Fibroblast of upper back skin (primary cell): ENCODE measurements around the gene APBA1.

ENCODE experiments used
- DNase-seq: peaks from one replicate; pipeline ENCODE4 v3.0.0-alpha.2; 2013

Gene APBA1

DNA sequence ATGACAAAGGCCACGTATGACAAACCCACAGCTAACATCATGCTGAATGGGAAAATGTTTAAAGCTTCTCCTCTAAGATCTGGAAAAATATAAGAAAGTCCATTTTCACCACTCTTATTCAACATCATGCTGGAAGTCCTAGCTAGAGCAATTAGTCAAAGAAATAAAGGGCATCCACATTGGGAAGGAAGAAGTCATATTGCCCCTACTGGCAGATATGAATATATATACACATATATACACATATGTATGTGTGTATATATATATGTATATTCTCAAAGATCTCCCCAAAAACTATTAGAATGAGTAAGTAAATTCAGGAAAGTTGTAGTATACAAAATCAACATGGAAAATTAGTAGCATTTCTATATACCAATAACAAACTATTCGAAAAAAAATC is 17.1 kb downstream of the APBA1 start:
- DNase-seq: no peak

DNA sequence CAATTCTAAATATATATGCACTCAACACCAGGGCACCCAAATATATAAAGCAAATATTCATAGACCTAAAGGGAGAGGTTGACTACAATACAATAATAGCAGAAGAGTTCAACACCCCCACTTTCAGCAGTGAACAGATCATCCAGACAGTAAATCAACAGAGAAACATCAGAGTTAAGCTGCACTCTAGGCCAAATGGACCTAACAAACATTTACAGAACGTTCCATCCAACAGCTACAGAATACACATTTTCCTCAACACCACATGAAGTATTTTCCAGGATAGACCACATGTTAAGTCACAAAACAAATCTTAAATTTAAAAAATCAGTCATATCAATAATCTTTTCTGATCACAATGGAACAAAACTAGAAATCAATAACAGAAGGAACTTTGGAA is 18.9 kb downstream of the APBA1 start:
- DNase-seq: no peak

DNA sequence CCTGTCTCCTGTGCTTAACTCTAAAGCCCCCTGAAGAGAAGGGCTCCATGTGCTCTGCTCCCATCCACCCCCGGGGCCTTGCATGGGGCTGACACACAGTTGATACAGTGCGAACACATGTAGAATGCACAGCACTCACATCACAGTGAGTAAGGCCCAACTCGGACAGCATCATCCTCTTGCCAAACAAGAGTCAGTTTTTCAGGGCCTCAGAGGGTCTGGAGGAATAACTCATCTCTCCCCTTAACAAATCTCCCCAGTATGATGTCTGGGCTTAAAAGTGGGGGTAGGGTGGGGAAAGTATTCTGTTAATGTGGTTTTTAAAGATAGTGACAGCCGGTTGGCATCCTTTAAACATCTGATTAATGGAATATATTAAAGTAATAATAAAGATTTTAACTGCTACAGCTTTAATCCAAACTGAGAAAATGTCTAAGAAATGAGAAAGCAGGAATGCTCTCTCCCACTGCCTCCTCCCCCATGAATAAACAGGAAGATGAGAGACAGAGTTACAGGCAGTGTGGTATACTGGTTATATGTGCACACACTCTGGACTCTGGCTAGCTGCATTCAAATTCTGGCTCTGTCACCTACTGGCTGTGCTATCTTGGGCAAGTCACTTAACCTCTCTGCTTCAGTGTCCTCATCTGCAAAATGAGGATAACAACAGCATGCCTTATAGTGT is 22.5 kb downstream of the APBA1 start:
- DNase-seq: peak; percentile 87

DNA sequence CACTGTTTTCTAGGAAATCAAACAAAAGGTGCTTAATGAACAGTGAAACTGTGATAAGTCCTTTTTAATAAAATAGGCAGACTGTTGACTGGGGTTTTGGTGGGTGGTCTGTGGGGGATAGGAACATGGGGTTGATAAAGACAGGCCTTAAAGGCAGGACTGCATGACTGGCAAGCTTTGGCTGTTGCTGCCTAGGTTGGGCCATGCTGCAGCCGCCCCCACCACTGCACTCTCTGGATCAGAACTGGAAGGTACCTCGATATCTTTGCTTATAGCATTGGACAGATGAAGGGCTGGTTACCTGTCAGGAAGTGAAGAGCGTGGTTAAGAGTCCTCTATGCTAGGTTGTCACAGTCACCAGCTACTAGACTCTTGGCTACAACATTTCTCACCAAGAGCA is 24.4 kb downstream of the APBA1 start:
- no peak for DNase-seq

DNA sequence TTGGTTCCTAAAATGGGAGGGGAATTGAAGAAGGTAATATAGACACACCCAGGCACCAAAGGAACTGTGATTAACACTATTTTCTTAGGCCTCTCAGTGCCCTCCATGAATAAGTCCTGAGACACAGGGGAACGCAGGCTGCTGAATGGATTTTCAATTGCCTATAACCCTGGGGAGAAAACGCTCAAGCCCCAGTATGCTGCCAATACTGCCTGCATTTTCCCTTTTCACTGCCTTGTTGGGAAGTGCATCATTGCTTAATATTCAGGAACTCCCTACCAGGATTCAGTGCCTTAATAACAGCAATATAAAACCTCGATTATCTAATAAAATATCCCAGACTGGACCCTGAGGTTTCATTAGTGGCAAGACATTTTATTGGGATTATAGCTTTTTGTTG is 25.4 kb downstream of the APBA1 start:
- DNase-seq: no peak

DNA sequence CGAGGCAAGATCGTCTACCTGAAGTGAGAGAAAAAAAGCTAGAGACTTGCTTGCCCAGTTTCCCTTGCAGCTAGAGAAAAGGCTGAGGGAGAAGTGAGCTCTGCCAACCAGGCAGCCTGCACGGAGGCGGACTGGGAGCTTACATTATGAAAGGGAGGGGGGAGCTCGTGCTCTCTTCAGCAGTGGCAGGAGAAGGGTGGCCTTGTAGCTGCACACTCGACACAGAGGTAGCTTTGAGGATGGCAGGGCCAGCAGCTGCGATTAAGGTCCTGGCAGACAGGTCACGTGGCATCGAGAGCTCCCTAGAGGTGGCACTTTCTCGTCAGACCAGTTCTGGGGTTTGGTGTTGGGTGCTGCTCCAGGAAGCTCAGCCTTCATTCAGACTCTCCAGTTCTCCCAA is 26.7 kb downstream of the APBA1 start:
- no peak for DNase-seq

DNA sequence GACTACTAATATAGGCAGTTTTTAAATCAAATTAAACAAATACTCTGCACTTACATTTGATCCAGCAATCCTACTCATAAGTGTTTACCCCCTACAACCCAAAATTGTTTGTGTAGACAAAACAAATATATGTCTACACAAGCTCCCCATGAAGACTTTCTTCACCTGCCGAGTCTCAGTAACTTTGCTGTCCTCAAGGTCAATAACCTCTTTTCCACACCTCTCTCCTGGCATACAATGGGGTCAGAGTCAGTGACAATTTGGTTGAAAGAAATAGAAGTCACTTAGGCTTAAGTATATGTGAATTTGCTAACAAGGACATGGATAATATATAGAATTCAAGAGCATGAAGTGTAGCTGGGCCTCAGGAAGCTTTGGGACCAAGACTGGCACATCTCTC is 29.1 kb downstream of the APBA1 start:
- no peak for DNase-seq

DNA sequence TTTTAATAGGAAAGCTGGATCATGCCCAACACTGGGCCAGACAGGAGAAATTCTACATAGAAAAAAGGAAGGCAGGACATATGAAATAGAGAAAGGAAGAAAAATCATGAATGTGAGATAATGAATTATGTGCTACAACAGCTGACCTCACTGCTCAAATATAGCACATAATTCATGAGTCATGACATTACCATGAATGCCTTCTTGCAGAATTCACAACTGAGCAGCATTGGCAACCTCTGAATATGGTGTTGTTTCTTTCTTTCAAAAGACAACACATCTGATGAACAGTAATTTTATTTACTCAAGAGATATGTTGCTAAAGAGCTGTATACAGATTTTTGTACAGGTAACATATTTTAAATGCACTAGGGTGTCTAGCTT is 34.4 kb downstream of the APBA1 start:
- peak; percentile 75 for DNase-seq

DNA sequence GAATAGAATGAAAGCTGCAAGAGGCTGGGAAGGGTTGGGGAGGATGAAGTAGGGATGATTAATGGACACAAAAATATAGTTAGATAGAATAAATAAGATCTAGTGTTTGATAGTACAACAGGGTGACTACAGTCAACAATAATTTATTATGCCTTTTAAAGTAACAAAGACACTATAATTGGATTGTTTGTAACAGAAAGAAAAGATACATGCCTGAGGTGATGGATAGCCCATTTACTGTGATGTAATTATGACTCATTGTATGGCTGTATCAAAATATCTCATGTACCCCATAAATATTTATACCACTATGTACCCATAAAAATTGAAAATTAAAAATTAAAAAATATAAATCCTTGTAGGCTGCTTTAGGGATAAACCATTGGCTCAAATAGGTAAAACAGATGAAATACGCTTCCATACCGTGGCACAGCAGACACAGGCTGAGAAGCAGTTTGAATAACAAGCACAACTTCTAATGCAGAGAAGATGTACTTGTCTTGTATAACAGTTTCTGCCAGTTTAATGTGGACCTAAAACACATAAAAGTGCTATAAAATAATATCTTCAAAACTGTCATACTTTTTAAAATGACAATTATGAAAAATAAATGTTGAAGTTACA is 34.9 kb downstream of the APBA1 start:
- no peak for DNase-seq

DNA sequence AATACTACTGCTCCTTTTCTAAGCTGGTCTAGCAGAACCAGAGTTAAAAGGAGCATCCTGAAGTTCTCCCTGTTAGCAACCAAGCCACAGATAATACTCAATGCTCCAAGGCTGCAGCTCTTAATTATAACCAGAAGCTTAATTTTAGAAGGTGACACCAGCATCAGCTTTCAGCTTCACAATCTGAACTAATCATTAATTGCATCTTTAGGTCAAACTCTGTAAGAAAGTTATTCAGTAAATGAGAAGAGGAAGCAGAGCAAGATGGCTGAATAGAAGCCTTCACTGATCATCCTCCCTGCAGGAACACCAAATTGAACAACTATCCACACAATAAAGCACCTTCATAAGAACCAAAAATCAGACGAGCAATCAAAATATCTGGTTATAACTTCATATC is 38.5 kb downstream of the APBA1 start:
- DNase-seq: no peak

DNA sequence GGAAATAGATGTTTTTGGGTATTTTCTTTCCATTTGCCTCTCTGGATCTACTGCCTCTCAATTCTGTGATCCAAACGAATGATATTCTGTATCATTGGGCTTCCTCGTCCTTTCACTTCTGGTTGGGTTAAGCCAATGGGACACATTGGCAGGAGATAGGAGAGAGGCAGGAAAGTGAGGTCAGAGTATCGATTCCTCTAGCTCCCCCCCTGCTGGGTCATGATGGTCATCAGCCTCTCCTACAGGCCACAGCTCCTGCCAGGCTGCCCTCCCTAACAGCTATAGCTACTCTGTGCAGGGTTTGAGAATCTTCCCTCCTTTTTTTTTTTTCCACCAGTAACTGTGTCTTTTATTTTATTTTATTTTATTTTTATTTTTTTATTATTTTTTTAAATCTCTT is 39.4 kb downstream of the APBA1 start:
- no peak for DNase-seq

DNA sequence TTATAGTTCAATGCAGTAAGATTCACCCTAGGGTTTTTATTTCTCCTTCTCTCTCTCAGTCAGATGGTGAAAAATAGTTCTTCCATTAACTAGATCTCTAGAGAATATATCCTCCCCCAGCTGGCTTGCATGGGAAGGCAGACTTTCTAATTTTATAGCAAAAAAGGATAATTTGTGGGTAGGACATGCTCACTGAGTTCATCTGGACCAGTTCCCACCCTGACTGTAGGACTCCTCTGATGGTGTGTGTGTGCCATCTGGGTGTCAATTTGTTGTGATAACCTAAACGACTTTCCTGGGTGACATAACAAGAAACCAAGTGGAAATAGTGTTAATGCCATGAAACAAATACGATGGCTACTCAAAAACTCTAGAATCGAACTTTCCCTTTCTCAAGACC is 44.9 kb downstream of the APBA1 start:
- DNase-seq: no peak

DNA sequence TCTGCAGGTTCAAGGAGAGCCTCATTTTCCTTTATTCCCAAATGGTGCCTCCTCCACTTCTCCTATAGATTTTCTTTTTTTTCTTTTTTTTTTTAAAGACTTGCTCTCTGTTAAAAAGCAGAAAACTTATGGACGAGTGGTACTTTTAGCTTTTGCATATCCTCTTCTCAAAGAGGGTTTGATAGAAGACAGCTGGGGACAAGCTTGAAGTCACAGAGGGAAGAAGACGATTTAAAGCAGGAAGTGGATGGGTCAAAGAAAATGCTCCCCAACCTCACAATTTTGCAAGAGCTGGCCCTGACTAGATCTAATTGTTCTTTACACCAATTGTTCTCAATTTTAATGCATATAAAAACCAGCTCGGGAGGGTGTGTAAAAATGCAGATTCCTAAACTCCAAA is 48.9 kb downstream of the APBA1 start:
- DNase-seq: no peak

DNA sequence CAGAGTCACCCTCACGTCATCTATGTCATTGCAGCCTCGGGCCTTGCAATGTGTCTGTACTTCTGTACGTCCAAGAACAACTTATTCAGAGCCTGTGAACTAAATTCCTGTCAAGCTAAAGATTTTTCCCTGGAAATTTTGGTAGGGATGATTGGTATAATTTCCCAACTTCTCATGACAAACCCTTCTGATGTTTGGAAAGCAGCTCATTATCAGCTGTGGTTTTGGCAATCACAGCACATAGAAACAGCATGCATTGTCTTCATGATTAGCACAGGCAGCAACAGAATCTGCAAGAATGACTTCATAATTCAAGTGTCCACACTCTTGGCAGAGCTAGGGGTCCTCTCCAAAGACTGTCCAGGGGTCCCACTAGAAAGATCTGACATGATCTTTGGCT is 49.5 kb downstream of the APBA1 start:
- DNase-seq: peak; percentile 41

DNA sequence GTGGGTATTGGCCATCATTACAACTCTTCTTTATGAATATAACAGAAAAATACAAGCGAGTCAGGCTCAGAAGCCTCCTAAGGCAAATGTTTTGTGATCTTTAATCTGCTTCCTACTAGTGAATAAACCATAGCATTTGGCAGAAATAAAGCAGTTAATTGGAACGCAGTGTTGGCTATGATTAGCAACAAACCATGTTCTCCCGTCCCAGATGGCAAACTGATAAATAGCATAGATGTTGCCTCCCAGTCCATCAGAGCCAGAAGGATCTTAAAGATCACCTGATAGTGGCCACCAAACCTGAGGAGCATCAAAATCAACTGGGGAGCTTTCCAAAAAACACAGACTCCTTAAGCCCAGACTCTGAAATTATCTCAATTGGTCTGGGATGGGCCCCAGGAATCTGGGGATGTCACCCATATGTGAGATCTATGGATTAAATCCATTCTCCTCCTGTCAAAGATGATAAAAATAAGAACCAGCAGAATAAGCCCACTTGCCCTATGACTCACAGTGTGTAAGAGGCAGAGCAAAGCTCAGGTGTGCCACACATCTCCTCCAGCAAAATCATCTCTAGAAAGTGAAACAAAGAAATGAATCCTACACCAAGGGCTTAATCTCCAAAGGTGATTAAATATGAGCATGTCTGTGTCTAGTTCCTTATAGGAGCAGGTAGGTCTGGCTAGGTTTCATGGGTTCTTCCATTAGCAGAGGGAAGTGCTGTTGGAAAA is 50.3 kb downstream of the APBA1 start:
- no peak for DNase-seq

DNA sequence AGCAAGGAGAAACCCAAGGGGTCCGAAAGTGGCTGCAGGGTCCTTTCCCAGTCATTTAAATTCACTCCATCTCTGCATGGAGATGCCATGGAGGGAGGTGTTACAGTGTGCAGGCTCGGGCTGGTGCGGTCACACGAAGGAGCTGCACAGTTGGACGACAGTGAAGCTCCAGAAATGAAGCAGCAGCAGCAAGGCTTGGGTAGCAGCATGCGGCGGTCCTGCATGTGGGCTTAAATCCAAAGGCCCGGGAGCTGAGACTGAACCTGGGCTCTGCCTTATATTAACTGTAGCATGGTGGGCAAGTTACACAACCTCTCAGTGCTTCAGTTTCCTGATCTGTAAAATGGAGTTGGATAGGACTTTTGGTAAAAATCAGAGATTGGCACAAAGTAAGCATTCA is 51.4 kb downstream of the APBA1 start:
- no peak for DNase-seq

DNA sequence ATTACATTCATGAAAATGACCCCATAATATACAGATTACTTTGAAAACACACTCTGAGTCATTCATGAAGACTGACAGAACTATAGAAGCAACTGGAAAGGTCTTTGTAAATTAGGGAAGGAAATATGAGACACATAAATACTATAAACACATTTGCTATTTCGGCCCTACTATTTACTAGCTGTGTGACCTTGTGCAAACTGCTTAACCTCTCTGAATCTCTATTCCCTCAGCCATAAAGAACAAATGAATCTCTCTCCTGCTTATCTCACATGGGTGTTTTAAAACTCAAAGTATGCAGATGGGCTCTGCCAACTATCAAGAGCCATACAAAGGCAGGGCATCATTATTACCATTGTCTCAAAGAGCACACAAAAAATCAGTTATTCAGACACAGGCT is 52.9 kb downstream of the APBA1 start:
- DNase-seq: no peak

DNA sequence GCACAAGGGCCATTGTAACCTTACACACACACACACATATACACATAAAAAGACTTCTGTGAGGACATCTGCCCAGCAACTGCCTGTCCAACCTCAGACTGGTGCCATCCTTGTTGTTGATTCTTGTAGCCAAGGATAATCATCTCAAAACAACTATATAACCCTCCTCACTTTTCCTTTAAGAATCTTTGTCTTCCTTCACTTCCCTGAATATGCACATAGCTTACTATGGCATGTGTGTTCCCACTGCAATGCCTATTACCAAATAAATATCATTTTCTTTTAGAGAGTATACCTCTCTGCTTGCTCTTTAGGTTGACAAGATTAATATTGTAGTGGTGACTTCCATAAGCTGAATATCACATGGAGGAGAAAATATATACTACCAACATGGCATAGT is 55.2 kb downstream of the APBA1 start:
- DNase-seq: no peak

DNA sequence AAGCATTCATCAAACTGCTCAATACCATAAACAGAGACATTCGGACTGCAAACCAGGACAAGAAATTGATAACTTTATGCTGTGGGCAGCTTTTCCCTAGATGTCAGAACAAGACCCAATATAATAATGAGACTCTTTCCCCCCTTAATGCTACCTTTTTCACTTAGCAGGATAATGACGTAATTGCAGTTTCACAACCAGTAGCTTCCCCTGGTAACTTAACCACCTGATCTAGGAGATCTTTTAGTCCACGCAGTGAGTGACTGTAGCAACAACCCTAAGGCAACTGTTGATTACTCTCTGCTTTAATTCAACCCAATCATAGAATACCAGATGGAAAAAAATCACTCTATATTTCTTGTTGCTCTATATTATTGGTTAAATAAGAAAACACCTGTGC is 56.3 kb downstream of the APBA1 start:
- no peak for DNase-seq

DNA sequence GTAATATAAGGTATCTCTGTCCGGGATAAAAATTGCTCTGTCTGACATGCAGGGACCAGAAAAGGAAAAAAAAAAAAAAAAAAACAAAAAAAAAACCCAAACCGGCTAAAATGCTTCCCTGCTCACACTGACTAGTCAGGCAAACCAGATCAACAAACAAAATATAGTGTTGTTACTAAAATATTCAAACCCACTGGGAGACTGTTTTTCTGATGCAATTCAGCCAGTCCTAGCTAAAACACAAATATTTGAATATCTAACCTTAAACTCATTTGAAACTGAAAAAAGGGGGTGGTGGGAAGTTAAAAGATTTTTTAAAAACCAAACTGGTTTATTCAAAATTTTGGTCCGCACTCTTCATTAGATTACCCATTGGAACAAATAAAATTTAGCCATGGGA is 61.0 kb downstream of the APBA1 start:
- no peak for DNase-seq

DNA sequence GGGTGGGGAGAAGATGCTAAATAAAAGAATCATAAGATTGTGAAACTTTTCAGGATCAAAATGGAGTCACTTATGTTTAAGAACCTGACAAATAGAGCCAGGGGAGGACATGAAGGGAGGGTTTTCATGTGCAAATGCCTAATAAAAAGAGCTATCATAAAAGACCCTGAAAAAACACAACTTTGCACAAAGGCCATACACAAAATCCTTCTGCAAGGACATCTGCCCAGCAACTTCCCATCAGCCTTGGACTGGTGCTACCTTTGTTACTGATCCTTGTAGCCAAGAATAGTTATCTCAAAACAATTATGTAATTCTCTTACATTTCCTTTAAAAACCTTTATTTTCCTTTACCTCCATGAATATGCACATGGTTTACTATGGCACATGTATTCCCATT is 63.0 kb downstream of the APBA1 start:
- DNase-seq: no peak

DNA sequence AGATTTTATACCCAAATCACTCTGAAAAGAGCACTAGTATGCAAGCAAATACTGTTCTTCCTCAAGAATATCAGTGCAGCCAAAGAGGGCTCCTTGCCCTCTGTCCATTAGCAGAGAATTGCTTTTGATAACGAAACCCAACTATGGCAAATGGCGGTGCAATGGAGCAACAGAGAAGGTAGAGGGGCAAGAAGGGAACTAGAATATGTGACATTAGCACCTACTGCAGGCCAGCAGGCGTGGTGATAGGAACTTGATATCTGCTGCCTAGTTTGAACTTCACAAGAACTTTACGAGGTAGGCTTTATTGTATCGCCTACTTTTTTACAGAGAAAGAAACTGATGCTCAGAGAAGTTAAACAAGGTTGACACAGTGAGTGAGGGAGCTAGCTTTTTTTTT is 66.1 kb downstream of the APBA1 start:
- no peak for DNase-seq

DNA sequence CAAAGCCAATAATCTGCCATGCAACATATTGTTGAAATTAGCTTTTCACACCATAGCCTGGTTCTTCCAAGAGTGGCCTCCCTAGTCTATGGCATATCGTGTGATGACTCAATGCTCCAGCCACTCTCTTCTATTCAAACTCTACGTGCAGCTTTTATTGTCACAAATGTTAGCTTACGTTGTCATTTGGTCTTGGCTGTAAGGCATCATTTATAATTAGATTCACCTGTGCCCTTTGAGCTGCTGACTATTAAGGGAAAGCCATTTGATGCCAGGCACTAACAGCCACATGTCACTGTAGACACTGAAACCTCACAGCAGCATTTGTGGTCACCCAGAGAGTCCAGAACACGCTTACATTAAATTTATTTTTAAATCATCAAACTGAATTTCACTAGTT is 66.8 kb downstream of the APBA1 start:
- no peak for DNase-seq

DNA sequence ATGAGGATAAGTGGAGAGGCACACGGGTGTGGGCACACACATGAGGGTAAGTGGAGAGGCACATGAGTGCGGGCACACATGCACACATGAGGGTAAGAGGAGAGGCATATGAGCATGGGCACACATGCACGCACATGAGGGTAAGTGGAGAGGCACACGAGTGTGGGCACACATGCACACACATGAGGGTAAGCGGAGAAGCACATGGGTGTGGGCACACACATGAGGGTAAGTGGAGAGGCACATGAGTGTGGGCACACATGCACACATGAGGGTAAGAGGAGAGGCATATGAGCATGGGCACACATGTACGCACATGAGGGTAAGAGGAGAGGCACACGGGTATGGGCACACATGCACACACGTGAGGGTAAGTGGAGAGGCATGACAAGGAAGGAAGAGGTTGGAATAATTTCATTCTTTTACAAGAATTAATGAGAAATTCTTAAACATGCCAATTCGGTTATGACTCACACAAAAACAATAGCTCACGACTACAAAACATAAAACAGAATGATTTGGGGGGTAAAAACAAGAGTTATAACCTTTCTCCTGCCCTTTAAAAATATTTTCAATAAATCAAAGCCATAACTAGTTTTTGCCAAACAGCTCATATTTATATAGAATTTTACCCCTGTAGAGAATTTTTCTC is 67.5 kb downstream of the APBA1 start:
- no peak for DNase-seq
